ENCODE measurements around the gene MACROD2. TPM values are rescaled to one million over a fixed set of nuclear protein-coding genes. Genes with fewer than 3 reads are reported as not detected.

Gene MACROD2
- total RNA-seq, 2 donors from 2014 or later: 0.94 to 10.4 TPM

- Histone ChIP-seq H3K27me3 (no peaks in the 10 kb centered on the region), H3K4me3 (no peak overlapping the region), H3K27ac (no peak overlapping the region), H3K36me3 (no peaks in the 10 kb centered on the region), H3K4me1 (no peaks in the 10 kb centered on the region), H3K9me3 (no peaks in the 10 kb centered on the region)
- TF ChIP-seq CTCF (IDR thresholded peaks at IDR 0.05): no peak
- DNase-seq (ENCODE audit: low spot score): no peak
Observed at GRCh38 chr20:14879839-14880238, 884.5 kb downstream of the MACROD2 start.

- Histone ChIP-seq H3K9me3 (no peaks in the 10 kb centered on the region), H3K4me3 (no peak overlapping the region), H3K4me1 (no peaks in the 10 kb centered on the region), H3K36me3 (no peaks in the 10 kb centered on the region), H3K27me3 (no peaks in the 10 kb centered on the region), H3K27ac (no peak overlapping the region)
- no peak for DNase-seq (ENCODE audit: low spot score)
- TF ChIP-seq CTCF (IDR thresholded peaks at IDR 0.05): no peak
Observed at GRCh38 chr20:14881518-14881917, 886.2 kb downstream of the MACROD2 start.

- H3K9me3 ChIP-seq: no peaks in the 10 kb centered on the region
- H3K4me1 ChIP-seq: no peaks in the 10 kb centered on the region
- DNase-seq (ENCODE audit: low spot score): no peak
- H3K36me3 ChIP-seq: no peaks in the 10 kb centered on the region
- H3K27ac ChIP-seq: no peak overlapping the region
- TF ChIP-seq CTCF (IDR thresholded peaks at IDR 0.05): no peak
- no peak overlapping the region for H3K4me3 ChIP-seq
- H3K27me3 ChIP-seq: no peaks in the 10 kb centered on the region
Observed at GRCh38 chr20:14882157-14882556, 886.8 kb downstream of the MACROD2 start.

GRCh38 chr20:14882846-14883245, 887.5 kb downstream of the MACROD2 start:
- H3K9me3 ChIP-seq: no peaks in the 10 kb centered on the region
- no peak overlapping the region for H3K4me3 ChIP-seq
- H3K36me3 ChIP-seq: no peaks in the 10 kb centered on the region
- no peak overlapping the region for H3K27ac ChIP-seq
- no peak for DNase-seq (ENCODE audit: low spot score)
- H3K4me1 ChIP-seq: no peaks in the 10 kb centered on the region
- H3K27me3 ChIP-seq: no peaks in the 10 kb centered on the region
- TF ChIP-seq CTCF (IDR thresholded peaks at IDR 0.05): no peak

GRCh38 chr20:14883324-14883723, 888.0 kb downstream of the MACROD2 start:
- H3K27me3 ChIP-seq: no peaks in the 10 kb centered on the region

More at GRCh38 chr20:14883324-14883723, 888.0 kb downstream of the MACROD2 start:
- no peaks in the 10 kb centered on the region for H3K9me3 ChIP-seq
- no peaks in the 10 kb centered on the region for H3K36me3 ChIP-seq
- no peak for TF ChIP-seq CTCF (IDR thresholded peaks at IDR 0.05)
- no peaks in the 10 kb centered on the region for H3K4me1 ChIP-seq
- DNase-seq (ENCODE audit: low spot score): no peak
- H3K27ac ChIP-seq: no peak overlapping the region
- no peak overlapping the region for H3K4me3 ChIP-seq

Data from right atrium auricular region (tissue), 2 donors.